ENCODE results near the gene KANSL1L.

Gene KANSL1L

DNA sequence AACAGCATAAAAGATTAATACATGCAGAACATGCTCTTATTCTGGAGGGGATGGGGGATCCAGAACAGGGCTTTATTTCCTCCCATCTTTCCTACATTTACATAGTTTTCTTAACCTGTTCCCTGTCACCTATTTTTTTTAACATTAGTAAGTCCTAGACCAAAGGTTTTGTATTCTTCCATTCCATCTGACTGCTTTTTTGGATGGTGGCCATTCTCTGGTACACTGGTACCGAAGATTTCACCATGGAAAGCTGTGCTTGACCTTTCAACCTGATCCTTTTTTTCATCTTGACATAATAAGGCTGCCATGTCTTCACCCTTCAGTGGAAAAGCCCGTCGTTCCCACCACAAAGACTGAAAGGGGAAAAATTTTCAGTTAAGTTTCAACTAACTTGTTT, 148.4 kb downstream of the KANSL1L start:
- no peaks in the 10 kb centered on the region; the same call in 1 of the 2 replicates for H3K79me2 ChIP-seq (ENCODE audit: insufficient read depth, low read depth)
- no peak for TF ChIP-seq CTCF (conservative IDR thresholded peaks at IDR 0.05; ENCODE audit: low read depth, low read length)
- no peak overlapping the region for H3K27ac ChIP-seq
- no peak overlapping the region for H3K9ac ChIP-seq
- H3K4me2 ChIP-seq, result no peak overlapping the region
- H4K20me1 ChIP-seq (ENCODE audit: insufficient read depth), result no peaks in the 10 kb centered on the region; the same call in 1 of the 2 replicates
- no peak overlapping the region for H3K4me3 ChIP-seq (IDR thresholded peaks at IDR 0.05; ENCODE audit: insufficient read depth, low read depth, low read length)
- no peak overlapping the region for H2AFZ ChIP-seq (ENCODE audit: low read depth)
- H3K27me3 ChIP-seq (ENCODE audit: insufficient read depth, low read depth), result no peaks in the 10 kb centered on the region
- H3K36me3 ChIP-seq (ENCODE audit: insufficient read depth), result no peaks in the 10 kb centered on the region
- no peaks in the 10 kb centered on the region for H3K4me1 ChIP-seq (ENCODE audit: low read depth, poor library complexity, severe bottlenecking)

DNA sequence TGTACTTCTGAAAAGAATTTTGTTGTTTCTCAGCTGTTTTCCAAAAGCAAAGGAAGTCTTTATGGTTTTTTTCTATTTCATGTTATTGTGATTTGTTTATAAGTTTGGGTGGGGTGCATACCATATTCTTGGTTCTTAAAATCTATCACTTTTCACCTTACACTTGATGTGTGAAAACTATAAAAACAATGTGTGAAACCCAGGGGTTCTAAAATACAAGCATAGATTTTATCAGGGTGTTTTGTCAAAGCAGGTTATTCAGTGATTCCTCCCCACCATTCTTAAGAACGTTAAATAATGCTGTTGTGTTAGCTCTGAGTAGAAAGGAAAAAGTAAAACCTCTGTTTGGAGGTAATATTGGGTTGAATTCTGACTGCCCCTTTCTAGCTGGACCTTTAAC, 151.1 kb downstream of the KANSL1L start:
- no peak overlapping the region for H3K4me3 ChIP-seq (IDR thresholded peaks at IDR 0.05; ENCODE audit: insufficient read depth, low read depth, low read length)
- no peak overlapping the region for H2AFZ ChIP-seq (ENCODE audit: low read depth)
- H3K36me3 ChIP-seq (ENCODE audit: insufficient read depth), result peaks cover 5% of the 10 kb centered on the region; the same call in 1 of the 2 replicates
- H3K27me3 ChIP-seq (ENCODE audit: insufficient read depth, low read depth), result no peaks in the 10 kb centered on the region
- H3K79me2 ChIP-seq (ENCODE audit: insufficient read depth, low read depth), result peaks cover 8% of the 10 kb centered on the region; the same call in 1 of the 2 replicates
- TF ChIP-seq CTCF (conservative IDR thresholded peaks at IDR 0.05; ENCODE audit: low read depth, low read length), result no peak
- H4K20me1 ChIP-seq (ENCODE audit: insufficient read depth), result no peaks in the 10 kb centered on the region; the same call in 1 of the 2 replicates
- H3K4me1 ChIP-seq (ENCODE audit: low read depth, poor library complexity, severe bottlenecking), result no peaks in the 10 kb centered on the region
- no peak overlapping the region for H3K9ac ChIP-seq
- H3K4me2 ChIP-seq, result no peak overlapping the region
- H3K27ac ChIP-seq, result no peak overlapping the region

- no peak for TF ChIP-seq CTCF (conservative IDR thresholded peaks at IDR 0.05; ENCODE audit: low read depth, low read length)
- H3K27ac ChIP-seq, result no peak overlapping the region
- H4K20me1 ChIP-seq (ENCODE audit: insufficient read depth), result peaks cover 10% of the 10 kb centered on the region
- H3K79me2 ChIP-seq (ENCODE audit: insufficient read depth, low read depth), result peaks cover 89% of the 10 kb centered on the region
- H3K4me1 ChIP-seq (ENCODE audit: low read depth, poor library complexity, severe bottlenecking), result peaks cover 15% of the 10 kb centered on the region
- no peaks in the 10 kb centered on the region for H3K27me3 ChIP-seq (ENCODE audit: insufficient read depth, low read depth)
- no peak overlapping the region for H3K4me3 ChIP-seq (IDR thresholded peaks at IDR 0.05; ENCODE audit: insufficient read depth, low read depth, low read length)
- no peak overlapping the region for H3K9ac ChIP-seq
- peaks cover 3% of the 10 kb centered on the region; the same call in 1 of the 2 replicates for H3K36me3 ChIP-seq (ENCODE audit: insufficient read depth)
- H2AFZ ChIP-seq (ENCODE audit: low read depth), result no peak overlapping the region
- no peak overlapping the region for H3K4me2 ChIP-seq
Observed at GRCh38 chr2:210009896-210010295, 161.3 kb downstream of the KANSL1L start.

- H3K36me3 ChIP-seq (ENCODE audit: insufficient read depth), result peaks cover 3% of the 10 kb centered on the region; the same call in 1 of the 2 replicates
Observed at GRCh38 chr2:210009126-210009525, 162.1 kb downstream of the KANSL1L start.

More at GRCh38 chr2:210009126-210009525, 162.1 kb downstream of the KANSL1L start:
- Histone ChIP-seq H3K9ac (no peak overlapping the region), H3K79me2 (ENCODE audit: insufficient read depth, low read depth) (peaks cover 97% of the 10 kb centered on the region), H3K27ac (no peak overlapping the region), H3K4me3 (IDR thresholded peaks at IDR 0.05; ENCODE audit: insufficient read depth, low read depth, low read length) (no peak overlapping the region), H2AFZ (ENCODE audit: low read depth) (no peak overlapping the region), H3K27me3 (ENCODE audit: insufficient read depth, low read depth) (no peaks in the 10 kb centered on the region), H3K4me1 (ENCODE audit: low read depth, poor library complexity, severe bottlenecking) (peaks cover 22% of the 10 kb centered on the region), H4K20me1 (ENCODE audit: insufficient read depth) (peaks cover 17% of the 10 kb centered on the region), H3K4me2 (no peak overlapping the region)
- no peak for TF ChIP-seq CTCF (conservative IDR thresholded peaks at IDR 0.05; ENCODE audit: low read depth, low read length)
